ENCODE results near the gene BAHD1.

The BAHD1 gene

DNA sequence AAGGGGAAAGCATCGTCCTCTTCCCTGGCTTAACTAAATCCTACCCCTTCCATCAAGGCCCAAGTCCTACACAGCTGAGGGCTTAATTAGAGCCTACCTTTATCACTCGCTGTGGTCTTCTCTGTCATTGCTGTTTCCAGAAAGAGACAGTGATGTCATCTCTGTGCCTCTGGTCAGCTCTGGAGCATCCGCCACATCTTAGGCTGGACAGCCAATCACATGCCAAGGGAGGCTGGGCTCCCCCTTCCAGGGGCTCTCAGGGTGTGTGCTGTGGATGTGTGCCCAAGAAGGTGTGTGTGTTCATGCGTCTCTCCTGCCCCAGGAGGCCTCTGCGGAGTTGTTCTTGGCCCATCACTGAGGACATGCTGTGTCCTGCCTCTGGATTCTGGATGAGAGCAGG is 72.9 kb downstream of the BAHD1 start:
- Histone ChIP-seq H3K36me3 (ENCODE audit: insufficient read depth, low read length) (no peaks in the 10 kb centered on the region), H3K4me3 (ENCODE audit: low read length) (no peak overlapping the region), H3K27me3 (ENCODE audit: insufficient read depth, low read length) (peaks cover 7% of the 10 kb centered on the region), H3K4me1 (ENCODE audit: insufficient read depth, low read length) (peaks cover 2% of the 10 kb centered on the region), H2AFZ (ENCODE audit: low read depth, low read length) (no peak overlapping the region), H3K9me3 (ENCODE audit: low read length) (no peaks in the 10 kb centered on the region)

DNA sequence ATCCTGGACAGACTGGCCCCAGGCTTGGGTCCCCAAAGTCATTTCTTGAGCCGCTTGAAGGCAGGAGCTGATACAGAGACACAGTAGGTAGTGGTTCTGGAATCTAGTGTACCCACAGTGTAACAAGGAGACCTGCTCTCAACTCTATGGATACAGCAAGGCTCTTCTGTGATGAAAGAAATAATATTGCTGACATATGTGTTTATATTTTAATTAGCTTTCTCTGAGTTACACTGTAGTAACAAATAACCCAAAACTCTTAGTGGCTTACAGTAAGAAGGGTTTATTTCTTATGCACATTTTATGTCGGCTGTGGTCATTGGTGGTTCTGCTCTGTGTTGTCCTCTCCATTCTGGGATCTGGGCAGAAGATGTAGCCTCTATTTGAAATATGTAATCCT is 75.6 kb downstream of the BAHD1 start:
- no peak overlapping the region for H2AFZ ChIP-seq (ENCODE audit: low read depth, low read length)
- H3K4me1 ChIP-seq (ENCODE audit: insufficient read depth, low read length), result no peaks in the 10 kb centered on the region
- H3K27me3 ChIP-seq (ENCODE audit: insufficient read depth, low read length), result peaks cover 7% of the 10 kb centered on the region
- H3K9me3 ChIP-seq (ENCODE audit: low read length), result no peaks in the 10 kb centered on the region
- H3K4me3 ChIP-seq (ENCODE audit: low read length), result no peak overlapping the region
- H3K36me3 ChIP-seq (ENCODE audit: insufficient read depth, low read length), result no peaks in the 10 kb centered on the region
